ENCODE measurements around the gene RPS6KA3. TPM values are rescaled to one million over a fixed set of nuclear protein-coding genes. Genes with fewer than 3 reads are reported as not detected.

RPS6KA3 gene
- total RNA-seq, 2 donors from 2014 or later, result 13.9 to 20.5 TPM

DNA sequence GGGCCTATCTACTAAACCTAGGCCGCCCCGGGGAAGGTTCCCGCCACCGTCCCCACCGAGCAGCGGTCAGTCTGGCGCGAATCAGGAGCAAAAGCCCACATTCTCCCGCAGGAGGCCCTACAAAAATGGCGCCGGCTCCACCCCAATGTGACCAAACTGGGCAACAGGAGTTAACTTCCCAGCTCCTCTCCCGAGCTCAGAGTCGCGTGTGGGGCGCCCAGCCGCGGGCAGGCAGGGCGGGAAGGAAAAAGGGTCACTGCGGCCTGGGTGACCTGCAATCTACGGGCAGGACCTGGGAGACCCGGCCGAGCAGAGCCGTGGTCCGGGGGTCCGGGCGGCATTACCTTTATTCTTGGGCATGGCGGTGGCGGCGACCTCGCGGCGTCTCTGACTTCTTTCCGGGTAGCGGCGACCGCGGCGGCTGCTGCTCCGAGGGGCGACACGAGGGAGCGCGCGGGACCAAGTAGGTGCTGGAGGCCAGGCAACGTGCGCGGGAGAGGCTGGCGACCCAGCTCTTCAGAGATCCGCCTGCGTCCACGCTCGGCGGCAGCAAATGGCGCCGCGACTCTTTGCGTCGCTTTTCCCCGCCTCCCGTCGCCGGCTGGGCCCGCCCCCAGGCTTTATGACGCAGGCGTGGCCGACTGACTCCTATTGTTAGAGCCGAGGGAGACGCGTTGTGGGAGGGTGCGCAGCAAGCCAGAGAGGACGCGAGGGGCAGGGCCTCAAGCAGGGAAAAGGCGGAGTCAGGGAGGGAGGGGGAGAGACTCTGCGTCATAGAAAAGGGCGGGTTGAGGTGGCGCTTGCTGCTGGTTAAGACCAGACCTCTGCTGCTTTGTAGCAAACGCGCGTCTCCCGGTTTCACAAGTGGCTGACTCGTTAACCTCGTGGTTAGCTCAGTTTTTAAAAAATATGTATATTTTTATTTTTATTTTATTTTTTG is 125.2 kb downstream of the RPS6KA3 start, which contains the start of gene EIF1AX:
Gene EIF1AX, minus strand, starts transcription at position 558 of the 940 bp plus-strand sequence. Its CDS starts 198 bp downstream, at position 360.
- Histone ChIP-seq H3K36me3 (ENCODE audit: control insufficient read depth, insufficient read depth, low read length) (peaks cover 30% of the 10 kb centered on the region), H3K4me3 (ENCODE audit: low read length) (peak within 1 kb of the TSS; percentile 93), H3K27ac (ENCODE audit: low read depth, low read length) (peak within 1 kb of the TSS; percentile 74), H3K9me3 (ENCODE audit: control insufficient read depth, low read length) (no peaks in the 10 kb centered on the region), H3K27me3 (ENCODE audit: control insufficient read depth, insufficient read depth, low read length, poor library complexity, severe bottlenecking) (no peaks in the 10 kb centered on the region), H3K9ac (ENCODE audit: extremely low read depth, low read length, poor library complexity, severe bottlenecking) (peak within 1 kb of the TSS; percentile 78), H3K4me1 (ENCODE audit: control insufficient read depth, insufficient read depth, low read length) (no peaks in the 10 kb centered on the region)
- peaks cover 22% of the 10 kb centered on the region for H3K36me3 Mint-ChIP-seq (ENCODE audit: low read depth)
- peak; percentile 97 for DNase-seq
- TF ChIP-seq, protein P1, sequence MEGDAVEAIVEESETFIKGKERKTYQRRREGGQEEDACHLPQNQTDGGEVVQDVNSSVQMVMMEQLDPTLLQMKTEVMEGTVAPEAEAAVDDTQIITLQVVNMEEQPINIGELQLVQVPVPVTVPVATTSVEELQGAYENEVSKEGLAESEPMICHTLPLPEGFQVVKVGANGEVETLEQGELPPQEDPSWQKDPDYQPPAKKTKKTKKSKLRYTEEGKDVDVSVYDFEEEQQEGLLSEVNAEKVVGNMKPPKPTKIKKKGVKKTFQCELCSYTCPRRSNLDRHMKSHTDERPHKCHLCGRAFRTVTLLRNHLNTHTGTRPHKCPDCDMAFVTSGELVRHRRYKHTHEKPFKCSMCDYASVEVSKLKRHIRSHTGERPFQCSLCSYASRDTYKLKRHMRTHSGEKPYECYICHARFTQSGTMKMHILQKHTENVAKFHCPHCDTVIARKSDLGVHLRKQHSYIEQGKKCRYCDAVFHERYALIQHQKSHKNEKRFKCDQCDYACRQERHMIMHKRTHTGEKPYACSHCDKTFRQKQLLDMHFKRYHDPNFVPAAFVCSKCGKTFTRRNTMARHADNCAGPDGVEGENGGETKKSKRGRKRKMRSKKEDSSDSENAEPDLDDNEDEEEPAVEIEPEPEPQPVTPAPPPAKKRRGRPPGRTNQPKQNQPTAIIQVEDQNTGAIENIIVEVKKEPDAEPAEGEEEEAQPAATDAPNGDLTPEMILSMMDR (conservative IDR thresholded peaks at IDR 0.05), result no peak
- peak within 1 kb of the TSS; percentile 95 for H3K27ac Mint-ChIP-seq
- WGBS, 2 experiments (ENCODE audit: insufficient coverage in 1 of 2, insufficient read length in 1 of 2), result 0% methylated on average over 8 to 50 of the region's 82 CpGs
- no peaks in the 10 kb centered on the region for H3K27me3 Mint-ChIP-seq (ENCODE audit: insufficient read depth)
- peaks cover 47% of the 10 kb centered on the region for H3K9me3 Mint-ChIP-seq
- H3K4me3 Mint-ChIP-seq, result peak within 1 kb of the TSS; percentile 83
- H3K4me1 Mint-ChIP-seq, result peaks cover 10% of the 10 kb centered on the region

DNA sequence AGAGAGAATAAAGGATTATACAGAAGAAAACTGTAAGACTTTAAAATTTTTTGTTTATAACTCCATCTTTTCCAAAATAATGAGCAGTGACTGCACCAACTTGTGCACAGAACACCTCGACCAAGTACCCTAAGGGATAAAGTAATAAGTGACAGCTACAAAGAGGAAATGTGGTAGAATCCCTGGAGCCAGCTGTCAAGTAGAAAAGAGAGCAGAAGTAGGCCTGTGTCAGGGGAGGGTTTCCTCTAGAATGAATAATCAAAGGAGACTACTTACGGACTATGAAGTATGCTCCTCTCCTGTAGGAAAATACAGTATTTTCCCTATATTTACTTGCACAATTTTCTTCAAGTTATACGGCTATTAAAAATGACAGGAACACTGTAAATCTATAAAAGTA is 126.3 kb downstream of the RPS6KA3 start:
- Mint-ChIP-seq H3K4me1 (peaks cover 10% of the 10 kb centered on the region), H3K27ac (no peak overlapping the region), H3K4me3 (peak overlapping the region; percentile 83), H3K27me3 (ENCODE audit: insufficient read depth) (no peaks in the 10 kb centered on the region), H3K36me3 (ENCODE audit: low read depth) (peaks cover 32% of the 10 kb centered on the region), H3K9me3 (peaks cover 48% of the 10 kb centered on the region)
- Histone ChIP-seq H3K36me3 (ENCODE audit: control insufficient read depth, insufficient read depth, low read length) (peaks cover 41% of the 10 kb centered on the region), H3K27ac (ENCODE audit: low read depth, low read length) (no peak overlapping the region), H3K9me3 (ENCODE audit: control insufficient read depth, low read length) (no peaks in the 10 kb centered on the region), H3K4me1 (ENCODE audit: control insufficient read depth, insufficient read depth, low read length) (no peaks in the 10 kb centered on the region), H3K4me3 (ENCODE audit: low read length) (peak overlapping the region; percentile 93), H3K27me3 (ENCODE audit: control insufficient read depth, insufficient read depth, low read length, poor library complexity, severe bottlenecking) (no peaks in the 10 kb centered on the region), H3K9ac (ENCODE audit: extremely low read depth, low read length, poor library complexity, severe bottlenecking) (peak overlapping the region; percentile 78)
- TF ChIP-seq, protein P1 (conservative IDR thresholded peaks at IDR 0.05), result no peak
- no peak for DNase-seq
- 50% methylated on average over 2 of the region's 3 CpGs; no CpG with 5 or more reads in 1 of the 2 experiments for WGBS, 2 experiments (ENCODE audit: insufficient coverage in 1 of 2, insufficient read length in 1 of 2)

DNA sequence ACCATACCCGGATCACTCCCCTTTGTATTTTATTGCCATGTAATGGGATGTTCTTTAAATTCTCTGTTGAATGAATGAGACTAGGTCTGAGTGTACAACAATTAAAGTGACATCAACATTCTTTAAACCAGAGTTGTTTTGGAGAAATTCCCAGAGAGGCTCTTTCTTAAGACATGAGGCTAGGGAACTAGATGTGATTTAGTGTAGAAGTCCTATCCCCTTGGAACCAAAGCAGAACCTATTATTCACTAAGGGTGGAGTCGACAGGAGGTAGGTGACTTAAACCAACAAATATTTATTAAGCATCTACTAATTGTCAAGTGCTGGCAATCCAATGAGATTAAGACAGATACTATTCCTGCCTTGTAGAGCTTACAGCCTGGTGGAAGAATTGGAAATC is 126.7 kb downstream of the RPS6KA3 start:
- Mint-ChIP-seq H3K4me1 (peaks cover 10% of the 10 kb centered on the region), H3K9me3 (peaks cover 45% of the 10 kb centered on the region), H3K27ac (no peak overlapping the region), H3K27me3 (ENCODE audit: insufficient read depth) (no peaks in the 10 kb centered on the region), H3K36me3 (ENCODE audit: low read depth) (peaks cover 32% of the 10 kb centered on the region), H3K4me3 (peak overlapping the region; percentile 83)
- peak overlapping the region; percentile 78 for H3K9ac ChIP-seq (ENCODE audit: extremely low read depth, low read length, poor library complexity, severe bottlenecking)
- no peaks in the 10 kb centered on the region for H3K27me3 ChIP-seq (ENCODE audit: control insufficient read depth, insufficient read depth, low read length, poor library complexity, severe bottlenecking)
- H3K4me1 ChIP-seq (ENCODE audit: control insufficient read depth, insufficient read depth, low read length), result no peaks in the 10 kb centered on the region
- H3K4me3 ChIP-seq (ENCODE audit: low read length), result peak overlapping the region; percentile 93
- no peak overlapping the region for H3K27ac ChIP-seq (ENCODE audit: low read depth, low read length)
- no CpG with 5 or more reads among the region's 2 CpGs for WGBS, 2 experiments (ENCODE audit: insufficient coverage in 1 of 2, insufficient read length in 1 of 2)
- peaks cover 46% of the 10 kb centered on the region for H3K36me3 ChIP-seq (ENCODE audit: control insufficient read depth, insufficient read depth, low read length)
- TF ChIP-seq, protein P1 (conservative IDR thresholded peaks at IDR 0.05), result no peak
- no peaks in the 10 kb centered on the region for H3K9me3 ChIP-seq (ENCODE audit: control insufficient read depth, low read length)
- no peak for DNase-seq

Data from endodermal cell (in vitro differentiated cells).